Loucy (cell line): ENCODE data around the gene SYP.

Experiments
- H2AFZ ChIP-seq: fragments of 200-600 bp; sonication (generic); 2 replicates; pipeline ENCODE4 v1.6.0; 2016; ENCODE audit warnings: antibody characterized with exemption, mild to moderate bottlenecking, low read length, moderate library complexity
- H3F3A ChIP-seq: fragments of 200-600 bp; 2 replicates; pipeline ENCODE4 v1.6.0; 2016; ENCODE audit warnings: antibody characterized with exemption, low read depth, mild to moderate bottlenecking
- H3K27me3 ChIP-seq: fragments of 200-600 bp; sonication (generic); 2 replicates; pipeline ENCODE4 v1.6.1; 2014; ENCODE audit warnings: low read length, mild to moderate bottlenecking; ENCODE audit not compliant: insufficient read depth, poor library complexity, severe bottlenecking
- H3K36me3 ChIP-seq: fragments of 200-600 bp; sonication (generic); 2 replicates; pipeline ENCODE4 v1.6.1; 2016; ENCODE audit warnings: low read length; ENCODE audit not compliant: insufficient read depth
- H3K4me1 ChIP-seq: fragments of 200-600 bp; sonication (generic); 2 replicates; pipeline ENCODE4 v1.5.1; 2014; ENCODE audit warnings: low read length, mild to moderate bottlenecking; ENCODE audit not compliant: insufficient read depth, poor library complexity, severe bottlenecking
- H3K4me2 ChIP-seq: fragments of 200-600 bp; sonication (generic); 2 replicates; pipeline ENCODE4 v1.6.0; 2014; ENCODE audit warnings: antibody characterized with exemption, low read length, low read depth, mild to moderate bottlenecking; ENCODE audit not compliant: poor library complexity, severe bottlenecking
- H3K4me3 ChIP-seq: fragments of 200-600 bp; sonication (generic); 2 replicates; pipeline ENCODE4 v1.5.1; 2014; ENCODE audit warnings: low read length, mild to moderate bottlenecking, mixed read lengths; ENCODE audit not compliant: poor library complexity, severe bottlenecking
- H3K79me2 ChIP-seq: fragments of 200-600 bp; sonication (generic); 2 replicates; pipeline ENCODE4 v1.6.1; 2014; ENCODE audit warnings: low read length; ENCODE audit not compliant: insufficient read depth
- H3K9ac ChIP-seq: fragments of 200-600 bp; sonication (generic); 2 replicates; pipeline ENCODE4 v1.6.0; 2014; ENCODE audit warnings: mild to moderate bottlenecking, low read depth, low read length, moderate library complexity; ENCODE audit not compliant: poor library complexity, severe bottlenecking
- H3K9me2 ChIP-seq: fragments of 200-600 bp; sonication (generic); replicated peaks from 2 replicates; pipeline ENCODE4 v1.6.1; 2016; ENCODE audit warnings: low read depth, low read length, mixed read lengths
- H3K9me3 ChIP-seq: fragments of 200-600 bp; sonication (generic); 2 replicates; pipeline ENCODE4 v1.6.1; 2014; ENCODE audit warnings: mild to moderate bottlenecking, antibody characterized with exemption, low read length, low read depth; ENCODE audit not compliant: insufficient read depth
- H4K20me1 ChIP-seq: fragments of 200-600 bp; sonication (generic); 2 replicates; pipeline ENCODE4 v1.6.0; 2014; ENCODE audit warnings: antibody characterized with exemption, low read length, mild to moderate bottlenecking; ENCODE audit not compliant: insufficient read depth, poor library complexity, severe bottlenecking
- CTCF ChIP-seq: fragments of 200-600 bp; sonication (generic); conservative IDR thresholded peaks from 2 replicates; pipeline ENCODE4 v1.5.1; 2014; ENCODE audit warnings: mild to moderate bottlenecking, antibody characterized with exemption, low read length
- EZH2phosphoT487 ChIP-seq: fragments of 200-600 bp; IDR thresholded peaks from 2 replicates; pipeline ENCODE4 v1.6.1; 2018; ENCODE audit warnings: antibody characterized with exemption, mild to moderate bottlenecking, moderate library complexity, borderline replicate concordance

Gene SYP

GRCh38 chrX:49160908-49161307, 39.1 kb downstream of the SYP start:
- Histone ChIP-seq H3K27me3 (no peaks in the 10 kb centered on the region), H2AFZ (no peak overlapping the region), H4K20me1 (no peaks in the 10 kb centered on the region), H3K4me1 (peaks cover 11% of the 10 kb centered on the region), H3K9ac (no peak overlapping the region), H3F3A (0 out of 2 replicates have a peak, but pooled peaks cover 1% of the 10 kb centered on the region), H3K9me3 (no peaks in the 10 kb centered on the region), H3K9me2 (no peaks in the 10 kb centered on the region), H3K4me3 (no peak overlapping the region), H3K4me2 (no peak overlapping the region), H3K79me2 (no peaks in the 10 kb centered on the region), H3K36me3 (no peaks in the 10 kb centered on the region)
- TF ChIP-seq EZH2phosphoT487 = no peak
- no peak for TF ChIP-seq CTCF

GRCh38 chrX:49157194-49157593, 42.8 kb downstream of the SYP start:
- Histone ChIP-seq H3K79me2 (no peaks in the 10 kb centered on the region), H3K4me3 (no peak overlapping the region), H4K20me1 (no peaks in the 10 kb centered on the region), H3F3A (0 out of 2 replicates have a peak, but pooled peaks cover 2% of the 10 kb centered on the region), H3K36me3 (no peaks in the 10 kb centered on the region), H3K4me2 (no peak overlapping the region), H3K9me3 (no peaks in the 10 kb centered on the region), H3K9ac (no peak overlapping the region), H3K9me2 (no peaks in the 10 kb centered on the region), H2AFZ (no peak overlapping the region), H3K27me3 (no peaks in the 10 kb centered on the region), H3K4me1 (no peaks in the 10 kb centered on the region)
- TF ChIP-seq CTCF (no peak), EZH2phosphoT487 (no peak)

- no peaks in the 10 kb centered on the region for H3K36me3 ChIP-seq
- TF ChIP-seq EZH2phosphoT487 = no peak
- peak; percentile 50 for TF ChIP-seq CTCF
- H3K4me2 ChIP-seq = peak overlapping the region; percentile 99
- peak overlapping the region; percentile 84 for H2AFZ ChIP-seq
- no peaks in the 10 kb centered on the region for H3K9me2 ChIP-seq
- no peaks in the 10 kb centered on the region for H3K4me1 ChIP-seq
- no peaks in the 10 kb centered on the region for H3K79me2 ChIP-seq
- H3K9ac ChIP-seq = peak overlapping the region; percentile 98
- no peaks in the 10 kb centered on the region for H4K20me1 ChIP-seq
- no peaks in the 10 kb centered on the region for H3K9me3 ChIP-seq
- H3K27me3 ChIP-seq = no peaks in the 10 kb centered on the region
- peak overlapping the region; percentile 86 for H3K4me3 ChIP-seq
- 0 out of 2 replicates have a peak, but pooled peaks cover 2% of the 10 kb centered on the region for H3F3A ChIP-seq
Observed at GRCh38 chrX:49155900-49156837, 43.8 kb downstream of the SYP start.
